GM10248 (cell line): ENCODE data around the gene SLC5A3.

Experiments used
- CTCF ChIA-PET: fragments of 300-600 bp; sonication (Branson Sonifier 250); formaldehyde crosslinking; extraction: SDS; loops from one replicate; lab custom pipeline; 2021; ENCODE audit warnings: antibody characterized with exemption; lab: Yijun Ruan, JAX
- POLR2A ChIA-PET: fragments of 350-650 bp; sonication (Branson Sonifier 250); formaldehyde crosslinking; extraction: SDS; loops from one replicate; lab custom pipeline; 2020; ENCODE audit warnings: antibody characterized with exemption; lab: Yijun Ruan, JAX
- DNase-seq: peaks from one replicate; pipeline ENCODE4 v3.0.0; 2012; ENCODE audit errors: extremely low spot score
- TF ChIP-seq, protein P1 (sequence below): IDR thresholded peaks from 2 replicates; pipeline ENCODE4 v1.5.1; 2012; ENCODE audit warnings: mild to moderate bottlenecking, low read depth; ENCODE audit errors: extremely low read depth, missing control alignments, control extremely low read depth

Gene SLC5A3

DNA sequence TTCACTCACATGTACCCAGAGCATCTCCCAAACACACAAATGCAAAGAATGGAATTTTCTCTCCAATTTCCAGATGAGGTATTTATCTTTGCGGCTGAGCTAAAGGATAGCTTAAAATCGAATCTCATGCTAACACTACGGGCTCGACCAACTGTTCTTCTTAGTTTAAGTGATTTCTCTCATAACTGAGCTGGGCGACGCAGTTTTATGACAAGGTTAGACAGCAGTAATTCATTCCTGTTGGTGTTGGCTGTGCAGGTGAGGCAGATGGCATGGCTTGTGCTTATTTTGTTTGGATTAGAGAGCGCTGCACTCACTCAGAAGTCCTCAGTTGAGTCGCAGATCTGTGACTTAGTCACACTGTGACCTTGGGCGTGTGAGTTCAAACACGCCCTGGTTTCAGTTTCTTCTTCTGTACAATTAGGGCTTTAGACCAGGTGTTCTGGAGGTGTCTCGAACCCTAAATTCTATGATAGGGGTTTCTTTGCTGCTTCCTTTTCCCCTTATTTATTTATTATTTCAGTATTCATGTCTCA is 41.5 kb upstream of the SLC5A3 start:
- TF ChIP-seq, protein P1, sequence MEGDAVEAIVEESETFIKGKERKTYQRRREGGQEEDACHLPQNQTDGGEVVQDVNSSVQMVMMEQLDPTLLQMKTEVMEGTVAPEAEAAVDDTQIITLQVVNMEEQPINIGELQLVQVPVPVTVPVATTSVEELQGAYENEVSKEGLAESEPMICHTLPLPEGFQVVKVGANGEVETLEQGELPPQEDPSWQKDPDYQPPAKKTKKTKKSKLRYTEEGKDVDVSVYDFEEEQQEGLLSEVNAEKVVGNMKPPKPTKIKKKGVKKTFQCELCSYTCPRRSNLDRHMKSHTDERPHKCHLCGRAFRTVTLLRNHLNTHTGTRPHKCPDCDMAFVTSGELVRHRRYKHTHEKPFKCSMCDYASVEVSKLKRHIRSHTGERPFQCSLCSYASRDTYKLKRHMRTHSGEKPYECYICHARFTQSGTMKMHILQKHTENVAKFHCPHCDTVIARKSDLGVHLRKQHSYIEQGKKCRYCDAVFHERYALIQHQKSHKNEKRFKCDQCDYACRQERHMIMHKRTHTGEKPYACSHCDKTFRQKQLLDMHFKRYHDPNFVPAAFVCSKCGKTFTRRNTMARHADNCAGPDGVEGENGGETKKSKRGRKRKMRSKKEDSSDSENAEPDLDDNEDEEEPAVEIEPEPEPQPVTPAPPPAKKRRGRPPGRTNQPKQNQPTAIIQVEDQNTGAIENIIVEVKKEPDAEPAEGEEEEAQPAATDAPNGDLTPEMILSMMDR = no peak
- ChIA-PET CTCF (interaction anchor here (1.1 to 2.5 kb wide), 2 partner anchors 60 to 108 kb away, joined by 3 to 6 read pairs; no protein-coding TSS in a partner anchor), POLR2A (no interaction called here)
- DNase-seq = no peak

DNA sequence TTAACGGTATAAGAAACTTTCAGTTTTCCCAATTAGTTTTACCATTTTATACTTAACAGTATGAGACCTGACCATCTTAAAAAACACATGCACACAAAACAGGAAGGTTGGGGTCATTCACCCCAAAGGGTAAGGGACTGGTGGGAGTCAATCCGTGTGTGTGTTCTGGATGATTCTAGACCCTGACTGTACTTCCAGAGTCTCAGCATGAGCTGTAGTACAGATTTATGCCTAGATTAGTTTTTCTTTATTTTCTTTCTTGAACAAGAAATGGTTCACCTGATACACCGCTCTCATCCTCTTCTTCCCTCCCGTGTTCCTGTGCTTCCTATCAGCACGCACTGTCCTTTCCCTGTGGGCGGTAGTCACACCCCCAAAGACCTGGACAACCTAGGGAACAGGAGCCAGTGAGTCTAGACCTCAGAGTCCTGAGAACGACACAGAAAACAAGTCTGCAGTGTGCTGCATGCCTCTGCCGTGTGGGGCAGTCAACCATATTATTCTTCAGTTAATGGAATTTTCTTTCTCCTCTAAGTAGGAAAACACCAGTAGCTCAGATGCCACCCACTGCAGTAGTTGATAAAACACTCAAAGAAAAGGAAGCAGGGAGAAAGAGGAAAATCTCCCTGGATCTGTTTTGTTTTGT is 38.9 kb upstream of the SLC5A3 start:
- DNase-seq = no peak
- ChIA-PET CTCF (interaction anchor here (0.6 to 3.2 kb wide), 4 partner anchors 12 to 58 kb away, joined by 3 to 10 read pairs (median 6); no protein-coding TSS in a partner anchor), POLR2A (no interaction called here)
- TF ChIP-seq, protein P1 = no peak

DNA sequence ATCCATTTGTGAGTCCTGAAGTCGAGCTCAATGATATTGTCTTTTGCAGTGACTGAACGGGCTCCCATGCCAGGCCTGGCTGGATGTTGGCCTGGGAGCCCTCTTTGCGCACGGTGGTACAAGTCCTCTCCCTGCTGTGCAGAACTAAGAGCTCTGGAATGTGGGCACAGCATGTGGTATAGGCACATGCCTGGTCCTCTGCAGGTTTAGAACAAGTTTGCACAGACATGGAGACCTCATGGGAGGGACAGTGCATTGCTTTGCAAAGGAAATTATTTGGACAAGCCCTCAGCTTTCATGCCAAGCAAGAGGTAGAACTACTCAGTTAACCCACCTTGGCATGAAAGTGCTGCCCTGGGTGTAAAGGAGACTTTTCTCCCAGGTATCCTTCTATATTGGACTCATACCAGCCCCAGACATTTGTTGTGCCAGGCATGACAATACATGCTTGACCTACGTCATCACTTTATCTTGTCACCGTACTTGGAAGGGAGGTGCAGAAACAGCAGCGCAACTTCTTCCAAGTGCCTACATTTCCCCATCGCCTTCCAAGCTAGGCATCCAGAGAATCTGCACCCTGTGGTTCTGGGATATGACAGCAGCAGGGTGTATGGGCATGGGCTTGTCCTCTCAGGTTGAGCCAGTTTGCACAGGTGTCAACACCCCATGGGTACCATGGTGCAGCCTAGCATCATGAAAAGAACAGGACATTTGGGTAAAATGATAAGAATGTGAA is 37.6 kb upstream of the SLC5A3 start:
- POLR2A ChIA-PET = no interaction called here
- CTCF ChIA-PET = interaction anchor here (1.4 to 3.2 kb wide), 2 partner anchors 13 to 18 kb away, joined by 8 to 10 read pairs; no protein-coding TSS in a partner anchor
- TF ChIP-seq, protein P1 = no peak
- no peak for DNase-seq

DNA sequence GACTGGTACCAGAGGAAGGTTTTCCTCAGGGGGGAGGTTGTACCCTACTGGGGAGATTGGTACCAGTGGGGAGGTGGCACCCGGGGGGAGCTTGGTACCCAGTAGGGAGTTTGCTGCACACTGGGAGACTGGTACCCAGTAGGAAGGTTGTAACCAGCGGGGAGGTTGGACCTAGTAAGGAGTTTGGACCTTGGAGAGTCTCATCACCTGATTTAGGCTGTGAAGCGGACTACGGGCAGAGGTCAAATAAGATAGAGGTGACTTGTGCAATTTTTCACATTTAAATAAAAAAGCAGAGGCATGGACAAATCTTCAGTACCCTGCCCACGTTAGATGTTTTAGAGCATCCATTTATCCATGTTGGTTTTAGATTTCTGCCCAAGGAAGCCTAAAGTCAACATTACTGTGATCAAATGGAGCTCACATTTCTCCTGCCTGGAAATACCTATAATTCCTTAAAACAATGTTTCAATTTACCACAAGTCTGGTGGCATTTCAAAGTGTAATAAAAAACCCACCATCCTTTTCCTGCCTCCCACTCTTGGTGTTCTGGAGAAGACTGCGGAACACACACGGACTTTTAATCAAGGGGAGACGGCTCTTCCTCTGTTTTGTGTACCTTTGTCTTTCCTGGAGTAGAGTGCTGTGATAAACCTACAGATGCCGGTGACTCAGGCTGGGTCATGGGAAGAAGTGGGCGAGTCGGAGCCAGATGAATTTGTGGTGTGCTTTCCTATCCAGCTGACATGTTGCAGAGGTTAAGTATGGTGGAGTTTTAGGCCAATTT is 36.2 kb upstream of the SLC5A3 start:
- CTCF ChIA-PET = no interaction called here
- no peak for DNase-seq
- POLR2A ChIA-PET = no interaction called here
- TF ChIP-seq, protein P1 = no peak

DNA sequence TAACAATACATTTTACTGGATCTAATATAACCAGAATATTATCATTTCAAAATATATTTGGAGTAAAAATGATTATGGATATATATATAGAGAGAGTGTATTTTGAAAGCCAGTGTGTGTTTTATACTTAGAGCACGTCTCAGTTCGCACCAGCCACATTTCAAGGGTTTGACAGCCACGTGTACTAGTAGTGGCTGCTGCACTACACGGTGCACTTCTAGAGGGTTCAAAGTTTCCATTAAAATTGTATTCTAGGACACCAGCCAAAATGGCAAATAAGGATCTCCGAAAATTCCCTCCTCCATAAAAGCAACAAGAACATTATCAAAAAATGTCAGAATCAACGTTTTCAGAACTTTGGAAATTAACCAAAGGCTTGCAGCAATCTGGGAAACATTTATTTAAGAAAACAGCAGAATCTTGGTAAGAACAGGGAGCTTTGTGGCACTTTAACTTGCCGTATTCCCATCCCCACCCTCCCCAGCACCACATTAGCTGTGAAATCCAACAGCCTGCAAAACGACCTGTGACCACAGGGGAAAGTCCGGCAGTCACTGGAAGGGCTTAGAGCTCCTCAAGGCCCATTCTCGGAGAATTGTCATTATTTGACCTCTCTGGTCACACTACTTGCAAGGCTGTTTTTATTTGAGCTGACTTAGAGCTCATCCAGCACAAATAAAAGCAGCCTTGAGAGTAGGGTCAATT is 33.5 kb upstream of the SLC5A3 start:
- CTCF ChIA-PET = interaction anchor here (1.0 to 1.7 kb wide), 3 partner anchors 16 to 75 kb away, joined by 3 to 4 read pairs (median 3); no protein-coding TSS in a partner anchor
- TF ChIP-seq, protein P1 = no peak
- POLR2A ChIA-PET = no interaction called here
- no peak for DNase-seq
